GM21526 (cell line): ENCODE data around the gene NR5A1.

Source experiments
- ATAC-seq: cut with Tn5 transposase; IDR thresholded peaks from one replicate; pipeline ENCODE4 v1.9.1; 2021; ENCODE audit warnings: moderate library complexity; ENCODE audit not compliant: unreplicated experiment, low FRiP score

NR5A1 gene

DNA sequence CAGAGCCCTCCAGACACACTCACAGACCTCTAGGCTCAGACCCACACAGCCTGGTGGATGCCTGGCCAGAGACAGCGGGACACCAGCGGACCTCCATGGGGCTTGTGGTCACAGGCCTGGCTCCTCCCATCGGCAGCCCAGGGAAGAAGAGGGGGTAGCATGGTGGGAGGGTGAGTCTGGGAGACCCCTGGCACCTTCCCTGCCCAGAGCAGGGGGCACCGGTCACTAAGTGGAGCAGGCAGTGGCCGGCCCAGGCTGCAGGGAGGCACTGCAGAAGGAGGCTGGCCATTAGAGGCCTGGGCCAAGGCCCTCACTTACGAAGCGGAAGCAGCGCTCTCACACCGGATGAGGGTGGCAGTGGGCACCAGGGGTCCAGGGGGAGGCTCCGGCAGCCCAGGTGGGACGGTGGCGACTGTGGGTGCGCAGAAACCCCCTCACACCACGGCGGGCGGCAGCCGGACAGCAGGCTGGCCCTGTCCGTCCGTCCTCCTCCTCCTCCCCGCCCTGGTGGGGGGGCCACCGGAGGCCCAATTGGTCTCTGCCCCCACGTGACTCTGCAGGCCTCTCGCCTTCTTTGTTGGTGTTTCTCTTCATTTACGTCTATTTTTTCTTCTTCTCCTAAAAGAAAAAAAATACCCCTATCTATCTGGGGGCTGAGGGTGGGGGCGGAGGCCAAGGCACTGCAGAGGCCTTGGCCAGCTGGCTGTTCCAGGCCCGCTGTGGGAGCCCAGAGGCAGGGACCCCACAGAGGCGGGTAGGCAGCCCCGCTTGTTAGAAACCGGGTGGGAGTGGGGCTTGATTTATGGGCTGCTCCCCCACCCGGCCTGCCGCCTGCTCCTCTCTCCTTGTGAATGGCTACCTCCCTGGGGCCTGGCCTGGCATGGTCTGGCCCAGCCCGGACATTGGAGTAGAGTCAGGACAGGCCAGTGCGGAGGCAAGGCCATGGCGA is at the start of gene NR5A1:
NR5A1 (minus strand) TSS at position 469 of the 949 bp plus-strand sequence. CDS start 4,004 bp downstream, outside the sequence.
- ATAC-seq = no peak

DNA sequence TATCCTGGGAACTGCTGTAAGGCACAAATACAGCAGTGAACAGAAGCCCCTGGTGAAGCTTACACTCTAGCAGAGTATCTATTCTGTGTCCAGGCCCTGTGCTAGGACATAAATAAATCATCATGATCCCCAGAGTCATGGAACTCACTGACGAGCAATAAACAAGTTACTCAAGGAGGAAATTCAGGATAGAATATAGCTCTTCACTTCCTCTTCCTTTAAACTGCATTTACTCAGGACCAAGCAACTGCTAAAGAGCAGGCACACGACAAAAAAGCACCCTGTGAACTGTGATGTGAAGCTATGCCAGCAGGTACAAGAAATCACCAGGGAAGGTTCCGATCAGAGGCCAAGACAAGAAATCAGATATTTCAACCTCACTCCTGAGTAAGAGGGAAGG is 47.8 kb upstream of the NR5A1 start:
- ATAC-seq = no peak

DNA sequence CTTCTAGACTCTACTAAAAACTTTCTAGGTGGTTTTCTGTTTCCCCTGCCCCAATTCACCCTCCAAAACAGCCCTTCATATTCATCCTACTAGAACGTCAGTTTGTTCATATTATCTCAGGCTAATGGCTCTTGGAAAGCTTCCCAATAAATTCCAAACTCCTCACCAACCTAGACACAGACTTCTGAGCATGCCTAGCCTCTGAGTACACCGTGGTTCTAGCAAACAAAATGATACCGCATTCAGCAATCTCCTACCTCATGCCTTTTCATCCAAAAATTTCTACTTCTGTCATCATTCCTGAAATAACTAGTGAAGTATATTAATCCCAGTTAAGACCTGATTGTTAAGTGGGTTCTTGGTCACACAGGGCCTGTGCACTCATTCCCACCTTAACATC is 46.5 kb upstream of the NR5A1 start:
- ATAC-seq = no peak

- ATAC-seq = no peak
Measured at GRCh38 chr9:124552273-124552605, 45.0 kb upstream of the NR5A1 start.

- no peak for ATAC-seq
Measured at GRCh38 chr9:124551472-124552272, 44.5 kb upstream of the NR5A1 start.

- no peak for ATAC-seq
Measured at GRCh38 chr9:124550072-124550471, 42.9 kb upstream of the NR5A1 start.

DNA sequence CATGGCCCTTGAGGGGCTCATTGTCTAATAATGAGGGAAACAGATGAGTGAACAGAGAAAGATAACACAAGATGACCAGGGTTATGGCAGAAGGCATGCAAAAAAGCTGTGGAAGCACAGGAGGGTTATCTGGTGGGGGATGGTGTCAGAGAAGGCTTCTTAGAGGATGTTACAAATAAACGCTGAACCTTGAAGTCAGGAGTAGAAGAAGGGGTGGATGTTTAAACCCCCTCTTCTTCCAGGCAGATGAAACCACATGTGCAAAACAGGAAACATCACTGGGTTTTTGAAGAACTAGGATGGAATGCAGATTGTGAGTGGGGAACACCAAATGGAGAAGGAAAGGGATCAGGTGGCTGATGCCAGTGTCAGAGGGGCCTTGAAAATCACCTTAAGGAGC is 41.8 kb upstream of the NR5A1 start:
- no peak for ATAC-seq

GRCh38 chr9:124544535-124544934 is 37.3 kb upstream of the NR5A1 start:
- ATAC-seq = no peak

DNA sequence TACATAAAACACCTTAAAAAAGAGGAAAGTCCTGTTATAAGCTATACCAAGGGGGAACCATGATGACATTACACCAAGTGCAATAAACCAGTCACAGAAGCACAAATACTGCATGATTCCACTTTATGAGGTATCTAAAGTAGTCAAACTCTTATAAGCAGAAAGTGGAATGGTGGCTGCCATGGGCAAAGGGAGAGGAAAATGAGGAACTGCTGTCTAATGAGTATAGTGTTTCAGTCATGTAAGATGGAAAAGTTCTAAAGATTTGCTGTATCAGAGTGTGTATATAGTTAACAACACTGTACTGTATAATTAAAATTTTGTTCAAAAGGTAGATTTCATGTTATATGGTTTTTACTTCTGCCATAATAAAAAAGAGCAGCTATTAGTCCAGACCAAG is 34.6 kb upstream of the NR5A1 start:
- no peak for ATAC-seq

- no peak for ATAC-seq
Measured at GRCh38 chr9:124537926-124538325, 30.7 kb upstream of the NR5A1 start.

DNA sequence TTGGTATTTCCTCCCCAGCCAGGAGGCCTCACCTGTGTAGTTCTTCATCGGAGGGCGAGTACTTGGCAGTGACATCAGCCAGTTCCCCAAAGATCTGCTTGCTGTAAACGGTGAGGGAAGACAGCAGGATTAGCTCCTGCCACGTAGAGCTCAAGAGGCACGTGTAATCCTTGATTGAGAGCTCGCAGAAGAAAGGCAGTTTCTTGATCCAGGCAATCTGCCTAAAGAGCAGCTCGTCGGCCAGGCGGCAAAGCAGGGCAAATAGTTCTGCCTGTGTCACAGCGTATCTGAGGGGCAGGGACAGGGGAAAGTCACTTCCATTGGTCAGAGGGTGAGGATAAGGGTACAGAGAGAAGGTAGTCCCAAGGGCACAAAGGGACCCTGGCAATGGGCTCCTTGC is 28.6 kb upstream of the NR5A1 start:
- ATAC-seq = no peak

DNA sequence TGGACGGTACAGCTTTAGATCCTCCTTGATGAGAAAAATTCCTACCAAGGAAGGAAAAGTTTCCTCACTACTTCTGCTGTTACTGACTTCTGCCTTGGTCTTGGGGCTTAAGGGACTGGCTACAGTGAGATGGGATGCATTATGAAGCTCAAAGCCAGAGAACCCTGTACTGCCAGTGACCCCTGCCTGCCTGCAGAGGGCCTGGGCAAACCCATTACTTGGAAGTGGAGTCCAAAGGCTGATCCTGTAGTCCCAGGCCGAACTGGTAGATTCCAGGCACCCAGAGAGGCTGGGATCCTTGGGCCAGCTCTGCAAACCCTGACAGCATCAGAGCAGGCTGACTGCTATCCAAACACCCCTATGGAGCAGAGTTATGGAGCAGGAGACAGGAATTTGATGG is 25.7 kb upstream of the NR5A1 start:
- no peak for ATAC-seq

DNA sequence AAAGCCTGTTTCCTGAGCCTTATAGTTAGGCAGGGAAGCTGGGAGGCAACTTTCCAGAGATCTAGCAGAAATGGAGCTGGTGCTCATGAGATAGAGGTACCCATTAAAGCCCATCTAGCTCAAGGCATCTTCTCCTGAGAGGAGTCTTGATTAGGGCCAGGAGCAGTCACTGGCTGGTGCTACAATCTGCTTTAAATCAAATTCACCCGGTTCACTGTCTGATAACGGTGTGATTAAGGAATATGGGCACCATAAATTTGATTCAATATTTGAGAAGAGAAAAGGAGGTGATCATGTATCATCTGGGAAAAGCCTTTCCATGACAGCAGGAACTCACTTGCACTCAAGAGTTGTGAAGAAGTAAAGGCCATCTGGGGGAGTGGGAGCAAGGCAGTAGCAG is 23.9 kb upstream of the NR5A1 start:
- ATAC-seq = no peak

DNA sequence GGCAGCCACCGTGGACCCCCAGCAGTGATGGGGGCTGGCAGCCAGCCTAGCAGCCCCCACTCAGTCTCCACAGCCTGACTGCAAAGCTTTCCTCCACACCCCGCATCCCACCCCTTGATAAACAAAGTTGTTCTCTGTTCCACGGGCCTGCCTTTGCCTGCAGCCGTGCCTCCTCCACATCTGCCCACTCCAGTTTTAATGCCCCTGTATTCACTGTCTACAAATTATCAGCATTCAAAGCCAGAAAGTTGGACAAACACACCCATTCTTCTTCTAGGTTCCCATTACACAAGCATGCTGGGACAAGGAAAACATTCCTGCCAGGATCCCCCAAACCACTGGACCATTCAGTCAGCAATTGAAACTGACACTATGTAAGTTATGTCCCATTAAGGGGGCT is 23.0 kb upstream of the NR5A1 start:
- no peak for ATAC-seq

DNA sequence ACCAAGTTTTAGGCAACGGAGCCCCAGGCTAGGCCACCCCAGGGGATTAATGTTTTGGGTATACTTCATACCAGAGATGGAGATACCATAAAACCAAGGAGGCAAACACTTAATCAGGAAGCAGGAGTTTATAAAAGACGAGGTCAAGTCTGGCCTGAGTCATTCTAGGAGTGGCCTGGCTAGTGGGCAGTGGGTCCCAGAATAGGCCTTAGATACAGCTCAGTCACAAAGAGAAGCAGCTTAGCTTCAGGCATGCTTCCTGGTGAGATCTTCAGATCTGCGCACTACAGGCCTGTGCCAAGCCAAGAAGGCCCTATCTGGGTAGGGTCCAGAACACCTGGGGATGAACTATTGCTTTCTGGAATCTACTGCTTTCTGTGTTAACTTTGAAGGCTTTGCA is 20.6 kb upstream of the NR5A1 start:
- ATAC-seq = no peak

DNA sequence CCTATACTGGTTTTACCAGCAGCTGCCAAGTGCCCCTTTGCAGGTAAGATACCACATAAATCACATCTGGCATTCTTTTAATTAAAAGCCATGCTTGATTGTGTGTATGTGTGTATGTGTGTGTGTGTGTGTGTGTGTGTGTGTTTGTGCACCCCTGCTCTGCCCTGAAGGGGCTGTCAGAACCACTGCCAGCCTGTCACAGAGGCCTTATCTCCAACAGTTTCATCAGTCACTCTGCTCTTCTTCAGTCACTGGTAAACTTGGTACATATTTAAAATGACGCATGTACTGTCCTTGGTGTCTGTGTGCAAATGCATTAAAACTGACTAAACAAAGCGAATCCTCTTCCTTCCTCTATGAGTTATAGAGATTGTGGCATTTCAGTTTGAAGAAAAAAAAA is 19.0 kb upstream of the NR5A1 start:
- no peak for ATAC-seq

DNA sequence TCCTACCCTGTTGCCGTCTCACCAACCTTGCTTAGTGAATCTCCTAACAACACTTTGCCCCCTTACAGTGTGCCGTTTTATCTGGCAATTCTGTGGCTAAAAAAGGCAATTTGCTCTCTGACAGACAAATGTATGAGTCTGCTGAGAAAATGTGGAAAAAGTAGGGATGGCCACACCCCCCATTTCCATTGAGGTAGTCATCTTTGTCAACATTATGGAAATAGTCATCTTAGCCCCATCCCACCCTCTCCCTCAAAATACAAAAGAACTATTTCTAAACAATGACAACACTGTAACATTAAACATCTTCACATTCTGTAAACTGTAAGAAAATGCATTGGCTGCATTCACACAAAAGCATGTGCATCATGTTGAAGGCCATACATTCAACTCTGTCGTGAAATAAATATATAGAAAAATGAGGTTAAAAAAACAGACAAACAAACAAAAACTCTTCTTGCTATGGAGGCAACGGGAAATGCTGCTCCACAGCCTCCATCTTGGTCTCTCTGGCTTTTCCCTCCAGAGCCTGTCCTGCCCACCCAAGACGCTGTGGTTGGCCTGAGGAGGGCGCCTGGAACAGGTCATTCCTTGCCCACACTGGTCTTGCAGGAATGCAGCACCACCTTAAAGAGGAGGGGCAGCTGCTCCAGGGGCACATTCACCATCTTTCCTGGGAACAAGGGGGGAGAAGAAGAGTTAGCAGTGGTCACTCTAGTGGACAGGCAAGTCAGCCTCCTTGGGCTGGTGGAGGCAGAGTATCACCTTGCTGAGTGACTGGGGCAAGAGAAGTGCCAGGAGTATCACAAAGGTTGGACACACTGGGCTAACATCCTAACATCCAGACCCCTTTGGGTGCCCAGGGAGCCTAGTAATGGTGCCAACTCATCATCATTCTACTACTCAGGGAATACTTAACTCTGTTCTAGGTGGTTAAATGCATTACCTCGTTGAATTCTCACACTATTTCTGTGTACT is 15.2 kb upstream of the NR5A1 start:
- ATAC-seq = no peak

DNA sequence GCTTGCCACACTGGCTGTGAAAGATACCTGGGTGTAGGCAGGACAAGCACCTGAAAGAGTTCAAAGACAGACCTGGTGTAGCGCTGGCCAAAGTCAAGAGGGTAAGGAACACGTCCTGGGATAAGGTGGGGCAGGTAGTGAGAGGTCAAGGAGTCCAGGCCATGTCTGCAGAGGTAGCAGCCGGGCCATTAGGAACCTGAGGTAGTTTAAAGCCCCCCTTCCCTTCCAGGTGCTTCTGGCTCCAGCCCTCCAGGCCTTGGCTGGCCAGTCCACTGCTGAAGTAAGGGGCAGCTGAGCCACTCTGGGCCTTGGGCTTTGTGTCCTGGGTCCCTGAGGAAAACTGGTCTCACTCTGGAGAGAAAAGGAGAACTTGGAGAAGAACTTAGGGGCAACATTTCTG is 13.9 kb upstream of the NR5A1 start:
- ATAC-seq = no peak

- ATAC-seq = no peak
Measured at GRCh38 chr9:124520206-124520596, 13.0 kb upstream of the NR5A1 start.

GRCh38 chr9:124518116-124518515 is 10.9 kb upstream of the NR5A1 start:
- ATAC-seq = no peak

- ATAC-seq = no peak
Measured at GRCh38 chr9:124517600-124517999, 10.4 kb upstream of the NR5A1 start.
